K562 (cell line): ENCODE results near the gene STX3. TPM values are rescaled to one million over a fixed set of nuclear protein-coding genes. Genes with fewer than 3 reads are reported as not detected.

Source experiments
- ARHGAP35 ChIP-seq: fragments of 450-650 bp; IDR thresholded peaks from 2 replicates; pipeline ENCODE4 v1.6.1; 2018; ENCODE audit not compliant: partially characterized antibody
- CEBPB ChIP-seq: fragments of 450-650 bp; IDR thresholded peaks from 2 replicates; pipeline ENCODE4 v1.6.1; 2016; ENCODE audit warnings: missing genetic modification characterization, missing compliant biosample characterization
- CHCHD3 ChIP-seq: fragments of 250-450 bp; sonication (Bioruptor Pico); IDR thresholded peaks from 2 replicates; pipeline ENCODE4 v2.1.2; 2022; ENCODE audit warnings: mild to moderate bottlenecking
- CREBBP ChIP-seq: IDR thresholded peaks from one replicate; pipeline ENCODE4 v1.6.1; 2012; ENCODE audit warnings: low read depth, mild to moderate bottlenecking, control low read depth, inconsistent platforms, low read length
- CREM ChIP-seq: IDR thresholded peaks from 2 replicates; pipeline ENCODE4 v1.6.1; 2014; ENCODE audit warnings: antibody characterized with exemption, low read depth
- ETV1 ChIP-seq: fragments of 450-650 bp; conservative IDR thresholded peaks from 2 replicates; pipeline ENCODE4 v1.6.1; 2016; ENCODE audit warnings: missing genetic modification characterization, control low read depth, low read depth, missing compliant biosample characterization
- FUS ChIP-seq: fragments of 200-400 bp; formaldehyde crosslinking; optimal IDR thresholded peaks from 2 replicates; pipeline ENCODE3; 2017; ENCODE audit warnings: low read depth, low read length
- GTF2F1 ChIP-seq: IDR thresholded peaks from 2 replicates; pipeline ENCODE4 v1.6.1; 2011; ENCODE audit warnings: low read depth, low read length, improper control_type of control experiment
- HMGXB4 ChIP-seq: sonication (generic); formaldehyde crosslinking; IDR thresholded peaks from 2 replicates; pipeline ENCODE4 v1.8.1; 2023; ENCODE audit warnings: mild to moderate bottlenecking, missing genetic modification reagents
- ILF3 ChIP-seq: fragments of 450-650 bp; IDR thresholded peaks from 2 replicates; pipeline ENCODE4 v1.6.1; 2018; ENCODE audit warnings: antibody characterized with exemption, mild to moderate bottlenecking, moderate library complexity, borderline replicate concordance
- PCBP2 ChIP-seq: fragments of 200-400 bp; formaldehyde crosslinking; IDR thresholded peaks from 2 replicates; pipeline ENCODE4 v1.6.1; 2018; ENCODE audit warnings: low read length, low read depth, mild to moderate bottlenecking, moderate library complexity; ENCODE audit not compliant: poor library complexity, severe bottlenecking
- SMAD1 ChIP-seq: fragments of 150-350 bp; IDR thresholded peaks from 2 replicates; pipeline ENCODE4 v1.6.1; 2014; ENCODE audit warnings: low read length, low read depth; ENCODE audit not compliant: partially characterized antibody
- TAL1 ChIP-seq: fragments of 450-650 bp; IDR thresholded peaks from 2 replicates; pipeline ENCODE4 v1.6.1; 2016; ENCODE audit warnings: mild to moderate bottlenecking
- TFE3 ChIP-seq: fragments of 450-650 bp; formaldehyde crosslinking; IDR thresholded peaks from 2 replicates; pipeline ENCODE4 v1.4.0; 2020; ENCODE audit warnings: mild to moderate bottlenecking, mixed read lengths
- XRCC5 ChIP-seq: fragments of 200-400 bp; formaldehyde crosslinking; IDR thresholded peaks from 2 replicates; pipeline ENCODE4 v1.6.1; 2017; ENCODE audit warnings: low read depth, mild to moderate bottlenecking, low read length
- ZBTB43 ChIP-seq: sonication (generic); formaldehyde crosslinking; IDR thresholded peaks from 2 replicates; pipeline ENCODE4 v1.8.0; 2023; ENCODE audit warnings: mild to moderate bottlenecking, missing genetic modification reagents
- ZNF121 ChIP-seq: sonication (generic); formaldehyde crosslinking; conservative IDR thresholded peaks from 2 replicates; pipeline ENCODE4 v1.8.0; 2022; ENCODE audit warnings: missing genetic modification reagents
- ZNF280A ChIP-seq: fragments of 450-650 bp; IDR thresholded peaks from 2 replicates; pipeline ENCODE4 v1.6.1; 2018; ENCODE audit warnings: mild to moderate bottlenecking, low read depth; ENCODE audit not compliant: partially characterized antibody
- ZNF561 ChIP-seq: fragments of 450-650 bp; formaldehyde crosslinking; conservative IDR thresholded peaks from 2 replicates; pipeline ENCODE4 v1.4.0; 2020; ENCODE audit warnings: mild to moderate bottlenecking, moderate library complexity
- ZNF696 ChIP-seq: fragments of 250-450 bp; sonication (Bioruptor Pico); conservative IDR thresholded peaks from 2 replicates; pipeline ENCODE4 v1.4.0; 2020; ENCODE audit warnings: mild to moderate bottlenecking, moderate library complexity
- ZNF717 ChIP-seq: fragments of 250-450 bp; sonication (Bioruptor Pico); IDR thresholded peaks from 2 replicates; pipeline ENCODE4 v1.5.0; 2021
- ZNF766 ChIP-seq: fragments of 200-800 bp; sonication (Bioruptor generic); conservative IDR thresholded peaks from 2 replicates; pipeline ENCODE4 v1.6.1; 2016; ENCODE audit warnings: missing genetic modification characterization, missing compliant biosample characterization
- ZNF780A ChIP-seq: fragments of 250-450 bp; sonication (Bioruptor Pico); IDR thresholded peaks from 2 replicates; pipeline ENCODE4 v1.5.0; 2021; ENCODE audit warnings: mild to moderate bottlenecking
- polyA plus RNA-seq, 8 experiments: library from polyadenylated mRNA; depleted of rRNA in 4 of 8; stranded (reverse) in 5 of 8; unstranded in 3 of 8; fragments of >200 nt; fragmentation: Nextera tagmentation in 2 of 8; fragmentation: Illumina TruSeq in 1 of 8; extraction: Ambion mirVana in 2 of 8; extraction: Trizol in 1 of 8; gene quantifications; 2 replicates each; pipeline versions ENCODE4 v1.2.1 to v1.2.3, GENCODE V29; 2011 to 2014; ENCODE audit warnings: inconsistent platforms in 1 of 8, missing spikeins in 1 of 8
- total RNA-seq, 7 experiments: library from RNA; depleted of rRNA in 6 of 7; stranded (reverse); fragments of >200 nt in 6 of 7; fragmentation: Illumina TruSeq in 2 of 7; extraction: Trizol in 2 of 7; gene quantifications; 2 replicates each; pipeline versions ENCODE4 v1.2.1 to v1.2.3, GENCODE V29; 2011 to 2021; ENCODE audit warnings: low replicate concordance in 1 of 7

STX3 gene
- total and polyA plus RNA-seq, 9 of the 15 experiments (the other 6 are each of a cell fraction or from before 2014, with no cell fraction given): 12.0 to 91.6 (median 48.7) TPM

- TF ChIP-seq HMGXB4 (CRISPR knock-in tag) (no peak), CREBBP (no peak), ZNF766 (CRISPR knock-in tag) (no peak), ZNF780A (no peak), ZNF121 (CRISPR knock-in tag) (no peak), XRCC5 (no peak), ZNF696 (CRISPR knock-in tag) (no peak), ZNF717 (CRISPR knock-in tag) (no peak), FUS (no peak), SMAD1 (no peak), TAL1 (no peak), CEBPB (tag) (no peak), CREM (peak; percentile 49), CHCHD3 (CRISPR knock-in tag) (no peak), ETV1 (tag) (no peak), TFE3 (CRISPR knock-in tag) (no peak; the same call in 1 of the 2 replicates), ZBTB43 (CRISPR knock-in tag) (no peak), ILF3 (no peak), ZNF280A (no peak), GTF2F1 (no peak), ARHGAP35 (no peak), ZNF561 (CRISPR knock-in tag) (no peak), PCBP2 (no peak)
Observed at GRCh38 chr11:59754859-59755700, at the start of gene STX3 (continued).
